Thyroid gland (tissue), 4 donors: ENCODE data around the gene RNF151.

Experiments
- POLR2A ChIP-seq, 2 donors: fragments of 450-650 bp; IDR thresholded peaks; one replicate each; pipeline ENCODE4 v1.6.1; 2017; ENCODE audit warnings: antibody characterized with exemption in 2 of 2, mild to moderate bottlenecking in 2 of 2, moderate library complexity in 1 of 2
- TF ChIP-seq, protein P1 (sequence below), 6 experiments: fragments of 200-600 bp in 3 of 6; fragments of 450-650 bp in 3 of 6; sonication (generic) in 3 of 6; IDR thresholded peaks; one replicate each; pipeline ENCODE4 v1.5.1; 2016 to 2019; ENCODE audit warnings: antibody characterized with exemption in 6 of 6, mild to moderate bottlenecking in 2 of 6, inconsistent platforms in 1 of 6, moderate library complexity in 1 of 6

GRCh38 chr16:1991588-1991947 is 24.9 kb downstream of the RNF151 start:
- TF ChIP-seq, protein P1, sequence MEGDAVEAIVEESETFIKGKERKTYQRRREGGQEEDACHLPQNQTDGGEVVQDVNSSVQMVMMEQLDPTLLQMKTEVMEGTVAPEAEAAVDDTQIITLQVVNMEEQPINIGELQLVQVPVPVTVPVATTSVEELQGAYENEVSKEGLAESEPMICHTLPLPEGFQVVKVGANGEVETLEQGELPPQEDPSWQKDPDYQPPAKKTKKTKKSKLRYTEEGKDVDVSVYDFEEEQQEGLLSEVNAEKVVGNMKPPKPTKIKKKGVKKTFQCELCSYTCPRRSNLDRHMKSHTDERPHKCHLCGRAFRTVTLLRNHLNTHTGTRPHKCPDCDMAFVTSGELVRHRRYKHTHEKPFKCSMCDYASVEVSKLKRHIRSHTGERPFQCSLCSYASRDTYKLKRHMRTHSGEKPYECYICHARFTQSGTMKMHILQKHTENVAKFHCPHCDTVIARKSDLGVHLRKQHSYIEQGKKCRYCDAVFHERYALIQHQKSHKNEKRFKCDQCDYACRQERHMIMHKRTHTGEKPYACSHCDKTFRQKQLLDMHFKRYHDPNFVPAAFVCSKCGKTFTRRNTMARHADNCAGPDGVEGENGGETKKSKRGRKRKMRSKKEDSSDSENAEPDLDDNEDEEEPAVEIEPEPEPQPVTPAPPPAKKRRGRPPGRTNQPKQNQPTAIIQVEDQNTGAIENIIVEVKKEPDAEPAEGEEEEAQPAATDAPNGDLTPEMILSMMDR (IDR thresholded peaks at IDR 0.05), result no peak
- no peak for TF ChIP-seq POLR2A (IDR thresholded peaks at IDR 0.05)
